SK-N-SH (cell line): ENCODE data around the gene GAS1. TPM values are rescaled to one million over a fixed set of nuclear protein-coding genes. Genes with fewer than 3 reads are reported as not detected.

Experiments used
- CTCF ChIA-PET: fragments of 300-600, 350-600 bp; formaldehyde crosslinking; extraction: SDS; loops from one replicate; lab custom pipeline; 2021; lab: Yijun Ruan, JAX
- POLR2A ChIA-PET: fragments of 350-600 bp; sonication (Branson Sonifier 250); formaldehyde crosslinking; extraction: SDS; loops from one replicate; lab custom pipeline; 2020; ENCODE audit warnings: antibody characterized with exemption, inconsistent platforms; lab: Yijun Ruan, JAX
- DNase-seq: peaks from one replicate; pipeline ENCODE4 v3.0.0; 2012
- H2AFZ ChIP-seq: fragments of 200-600 bp; sonication (generic); 2 replicates; pipeline ENCODE4 v1.8.1; 2016; ENCODE audit warnings: antibody characterized with exemption, mild to moderate bottlenecking, low read depth
- H3F3A ChIP-seq: fragments of 200-600 bp; sonication (generic); replicated peaks from 2 replicates; pipeline ENCODE3; 2016; ENCODE audit warnings: antibody characterized with exemption, mild to moderate bottlenecking; ENCODE audit not compliant: insufficient read depth
- H3K27ac ChIP-seq, 2 experiments: fragments of 200-500 bp in 1 of 2; fragments of 200-600 bp in 1 of 2; sonication (Bioruptor generic) in 1 of 2; sonication (generic), shearing (Covaris generic) in 1 of 2; 2 replicates each; pipeline versions ENCODE4 v1.5.1 to v1.6.1; 2014 to 2016; ENCODE audit warnings: low read depth in 2 of 2, inconsistent platforms in 1 of 2, low read length in 1 of 2, mild to moderate bottlenecking in 1 of 2, mixed read lengths in 1 of 2
- H3K27me3 ChIP-seq: fragments of 200-600 bp; sonication (generic), shearing (Covaris generic); 2 replicates; pipeline ENCODE4 v1.6.1; 2016; ENCODE audit warnings: mixed run types; ENCODE audit not compliant: insufficient read depth
- H3K36me3 ChIP-seq, 2 experiments: fragments of 200-500 bp in 1 of 2; fragments of 200-600 bp in 1 of 2; sonication (Bioruptor generic) in 1 of 2; sonication (generic) in 1 of 2; replicated peaks in 1 of 2; 2 replicates each; pipeline versions ENCODE3 to v1.5.1; 2014 to 2016; ENCODE audit warnings: low read length in 1 of 2, mild to moderate bottlenecking in 1 of 2; ENCODE audit not compliant: insufficient read depth in 2 of 2, control insufficient read depth in 1 of 2
- H3K4me1 ChIP-seq, 2 experiments: fragments of 200-500 bp in 1 of 2; fragments of 200-600 bp in 1 of 2; sonication (Bioruptor generic) in 1 of 2; sonication (generic), shearing (Covaris generic) in 1 of 2; 2 replicates each; pipeline versions ENCODE4 v1.5.1 to v1.6.1; 2014 to 2016; ENCODE audit warnings: low read depth in 1 of 2, low read length in 1 of 2, mixed run types in 1 of 2; ENCODE audit not compliant: insufficient read depth in 2 of 2, control insufficient read depth in 1 of 2
- H3K4me2 ChIP-seq: fragments of 200-600 bp; sonication (generic), shearing (Covaris generic); 2 replicates; pipeline ENCODE4 v1.6.1; 2017; ENCODE audit warnings: mixed run types
- H3K4me3 ChIP-seq, 2 experiments: fragments of 200-500 bp in 1 of 2; fragments of 200-600 bp in 1 of 2; sonication (Bioruptor generic) in 1 of 2; sonication (generic), shearing (Covaris generic) in 1 of 2; 2 replicates each; pipeline versions ENCODE4 v1.5.1 to v1.8.1; 2014 to 2016; ENCODE audit warnings: low read depth in 2 of 2, inconsistent platforms in 1 of 2, low read length in 1 of 2, mild to moderate bottlenecking in 1 of 2, mixed read lengths in 1 of 2, moderate library complexity in 1 of 2
- H3K79me2 ChIP-seq: fragments of 200-600 bp; sonication (generic); 2 replicates; pipeline ENCODE4 v1.8.1; 2017; ENCODE audit warnings: mild to moderate bottlenecking; ENCODE audit not compliant: insufficient read depth
- H3K9ac ChIP-seq: fragments of 200-600 bp; sonication (generic); 2 replicates; pipeline ENCODE4 v1.6.1; 2017; ENCODE audit warnings: mixed run types
- H3K9me2 ChIP-seq: fragments of 200-600 bp; sonication (generic); 2 replicates; pipeline ENCODE4 v1.6.1; 2017; ENCODE audit warnings: mixed run types
- H3K9me3 ChIP-seq: fragments of 200-600 bp; sonication (generic); 2 replicates; pipeline ENCODE4 v1.6.1; 2017; ENCODE audit warnings: mixed run types, mild to moderate bottlenecking, moderate library complexity
- H4K20me1 ChIP-seq: fragments of 200-600 bp; sonication (generic); 2 replicates; pipeline ENCODE4 v1.6.1; 2017; ENCODE audit warnings: mild to moderate bottlenecking, mixed run types; ENCODE audit not compliant: insufficient read depth
- CHD2 ChIP-seq: fragments of 150-350 bp; IDR thresholded peaks from 2 replicates; pipeline ENCODE4 v1.6.1; 2018; ENCODE audit warnings: low read length; ENCODE audit not compliant: partially characterized antibody
- CTCF ChIP-seq: fragments of 200-600 bp; sonication (generic); IDR thresholded peaks from 2 replicates; pipeline ENCODE4 v1.6.1; 2017; ENCODE audit warnings: antibody characterized with exemption, mild to moderate bottlenecking, moderate library complexity
- EZH2phosphoT487 ChIP-seq: fragments of 200-600 bp; sonication (generic); IDR thresholded peaks from 2 replicates; pipeline ENCODE4 v1.6.1; 2017; ENCODE audit warnings: low read depth, mixed run types, mild to moderate bottlenecking, antibody characterized with exemption, moderate library complexity, borderline replicate concordance
- FOSL2 ChIP-seq: IDR thresholded peaks from 2 replicates; pipeline ENCODE4 v1.4.0; 2012; ENCODE audit warnings: low read depth, mild to moderate bottlenecking, moderate library complexity, borderline replicate concordance
- FOXM1 ChIP-seq: IDR thresholded peaks from 2 replicates; pipeline ENCODE4 v1.4.0; 2012; ENCODE audit warnings: low read depth, mild to moderate bottlenecking
- JUND ChIP-seq: IDR thresholded peaks from 2 replicates; pipeline ENCODE4 v1.4.0; 2012
- RAD21 ChIP-seq: IDR thresholded peaks from 2 replicates; pipeline ENCODE4 v1.6.1; 2012; ENCODE audit warnings: mild to moderate bottlenecking, low read length
- RCOR1 ChIP-seq: fragments of 150-350 bp; IDR thresholded peaks from 2 replicates; pipeline ENCODE4 v1.6.1; 2017; ENCODE audit warnings: antibody characterized with exemption, low read length
- RXRA ChIP-seq: IDR thresholded peaks from 2 replicates; pipeline ENCODE4 v1.4.0; 2012; ENCODE audit warnings: low read depth, mild to moderate bottlenecking, borderline replicate concordance
- SIN3A ChIP-seq: IDR thresholded peaks from 2 replicates; pipeline ENCODE4 v1.6.1; 2012; ENCODE audit warnings: low read depth, mild to moderate bottlenecking, low read length, moderate library complexity, borderline replicate concordance
- TAF1 ChIP-seq: IDR thresholded peaks from 2 replicates; pipeline ENCODE4 v1.6.1; 2012; ENCODE audit warnings: low read depth, mild to moderate bottlenecking, low read length, moderate library complexity, borderline replicate concordance
- USF1 ChIP-seq: IDR thresholded peaks from 2 replicates; pipeline ENCODE4 v1.4.0; 2012; ENCODE audit warnings: low read depth, borderline replicate concordance
- WGBS: methylation state at CpG from one replicate; pipeline ENCODE4 v1.1.6; 2017; ENCODE audit warnings: low lambda C conversion rate; 5-methylcytosine and 5-hydroxymethylcytosine counted together
- polyA plus RNA-seq, 3 experiments: library from polyadenylated mRNA; depleted of rRNA; stranded (reverse); fragments of >200 nt; gene quantifications; 2 replicates each; pipeline ENCODE4 v1.2.3, GENCODE V29; 2012
- TF ChIP-seq, protein P1 (sequence below): IDR thresholded peaks from 2 replicates; pipeline ENCODE4 v1.4.0; 2012; ENCODE audit warnings: low read depth, borderline replicate concordance

GAS1 gene
- polyA plus RNA-seq, 1 of the 3 experiments (the other 2 are of a cell fraction): 37.8 TPM

- WGBS: 69% methylated on average over 2 of the region's 2 CpGs
- POLR2A ChIA-PET: interaction anchor here (0.7 kb wide), 1 partner anchor 40 kb away, joined by 4 read pairs; no protein-coding TSS in a partner anchor
Observed at GRCh38 chr9:86987900-86988299, 40.6 kb upstream of the GAS1 start.

More at GRCh38 chr9:86987900-86988299, 40.6 kb upstream of the GAS1 start:
- no peaks in the 10 kb centered on the region for H3K27me3 ChIP-seq
- H3K79me2 ChIP-seq: no peaks in the 10 kb centered on the region
- no peak overlapping the region for H3K4me3 ChIP-seq
- H3K4me1 ChIP-seq: peaks cover 4 to 5% of the 10 kb centered on the region in 2 experiments; a peak in 2 of 4 replicates
- H4K20me1 ChIP-seq: no peaks in the 10 kb centered on the region
- no peaks in the 10 kb centered on the region for H3K9me2 ChIP-seq
- CTCF ChIA-PET: interaction anchor here (0.7 to 1.3 kb wide), 2 partner anchors 28 to 43 kb away, joined by 3 to 4 read pairs; no protein-coding TSS in a partner anchor
- no peak for DNase-seq
- H3K36me3 ChIP-seq: no peaks in the 10 kb centered on the region
- TF ChIP-seq SIN3A: no peak
- no peak for TF ChIP-seq FOXM1
- no peak for TF ChIP-seq FOSL2
- TF ChIP-seq, protein P1, sequence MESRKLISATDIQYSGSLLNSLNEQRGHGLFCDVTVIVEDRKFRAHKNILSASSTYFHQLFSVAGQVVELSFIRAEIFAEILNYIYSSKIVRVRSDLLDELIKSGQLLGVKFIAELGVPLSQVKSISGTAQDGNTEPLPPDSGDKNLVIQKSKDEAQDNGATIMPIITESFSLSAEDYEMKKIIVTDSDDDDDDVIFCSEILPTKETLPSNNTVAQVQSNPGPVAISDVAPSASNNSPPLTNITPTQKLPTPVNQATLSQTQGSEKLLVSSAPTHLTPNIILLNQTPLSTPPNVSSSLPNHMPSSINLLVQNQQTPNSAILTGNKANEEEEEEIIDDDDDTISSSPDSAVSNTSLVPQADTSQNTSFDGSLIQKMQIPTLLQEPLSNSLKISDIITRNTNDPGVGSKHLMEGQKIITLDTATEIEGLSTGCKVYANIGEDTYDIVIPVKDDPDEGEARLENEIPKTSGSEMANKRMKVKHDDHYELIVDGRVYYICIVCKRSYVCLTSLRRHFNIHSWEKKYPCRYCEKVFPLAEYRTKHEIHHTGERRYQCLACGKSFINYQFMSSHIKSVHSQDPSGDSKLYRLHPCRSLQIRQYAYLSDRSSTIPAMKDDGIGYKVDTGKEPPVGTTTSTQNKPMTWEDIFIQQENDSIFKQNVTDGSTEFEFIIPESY: no peak
- no peak for TF ChIP-seq RCOR1
- no peak for TF ChIP-seq CTCF
- no peak for TF ChIP-seq USF1
- no peak for TF ChIP-seq JUND
- TF ChIP-seq EZH2phosphoT487: no peak
- no peak for TF ChIP-seq CHD2
- TF ChIP-seq RXRA: no peak
- TF ChIP-seq TAF1: no peak
- no peak for TF ChIP-seq RAD21
- no peak overlapping the region for H2AFZ ChIP-seq
- peaks cover 6% of the 10 kb centered on the region for H3F3A ChIP-seq
- H3K4me2 ChIP-seq: no peak overlapping the region
- H3K9me3 ChIP-seq: no peaks in the 10 kb centered on the region
- no peak overlapping the region for H3K27ac ChIP-seq
- no peak overlapping the region for H3K9ac ChIP-seq
